HG03558 (cell line): ENCODE data around the gene BRD3.

Experiments used
- ATAC-seq: cut with Tn5 transposase; IDR thresholded peaks from one replicate; pipeline ENCODE4 v1.9.1; 2021; ENCODE audit warnings: moderate number of reproducible peaks; ENCODE audit not compliant: unreplicated experiment; ENCODE audit errors: extremely low read depth

The BRD3 gene

DNA sequence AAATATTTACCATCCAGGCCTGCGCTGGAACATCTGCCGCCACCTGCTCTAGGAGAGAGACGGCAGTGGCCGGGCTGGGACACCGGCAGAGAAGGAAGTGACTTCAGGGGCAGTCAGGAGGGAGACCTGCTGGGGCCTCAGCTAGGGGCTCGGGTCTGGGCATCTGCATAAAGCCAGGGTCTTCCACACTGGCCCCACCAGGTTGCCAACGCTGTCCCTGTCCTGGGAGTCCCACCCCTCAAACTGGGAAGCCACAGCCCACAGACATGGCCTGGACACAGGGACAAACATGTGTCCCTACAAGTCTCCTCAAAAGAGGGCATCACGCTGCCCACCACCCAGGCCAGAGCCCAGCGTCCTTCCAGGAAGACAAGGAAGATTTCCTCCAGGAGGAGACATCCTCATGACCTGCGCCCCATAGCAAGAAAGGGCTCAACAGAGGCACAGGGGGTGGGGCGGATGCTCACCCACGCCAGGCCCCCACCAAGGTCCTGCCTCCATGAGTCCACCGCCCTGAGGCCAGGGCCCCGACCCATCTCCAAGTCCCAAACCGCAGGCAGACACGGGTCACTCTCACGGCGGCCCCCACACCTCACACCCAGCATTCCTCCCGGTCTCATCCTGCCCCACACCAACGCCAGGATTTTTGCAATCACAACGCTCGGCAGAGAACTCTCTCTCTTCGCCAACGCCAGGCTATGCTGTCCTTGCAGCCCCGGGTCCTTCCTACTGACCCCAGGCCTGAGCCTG lies 84.7 kb downstream of the BRD3 start:
- no peak for ATAC-seq

DNA sequence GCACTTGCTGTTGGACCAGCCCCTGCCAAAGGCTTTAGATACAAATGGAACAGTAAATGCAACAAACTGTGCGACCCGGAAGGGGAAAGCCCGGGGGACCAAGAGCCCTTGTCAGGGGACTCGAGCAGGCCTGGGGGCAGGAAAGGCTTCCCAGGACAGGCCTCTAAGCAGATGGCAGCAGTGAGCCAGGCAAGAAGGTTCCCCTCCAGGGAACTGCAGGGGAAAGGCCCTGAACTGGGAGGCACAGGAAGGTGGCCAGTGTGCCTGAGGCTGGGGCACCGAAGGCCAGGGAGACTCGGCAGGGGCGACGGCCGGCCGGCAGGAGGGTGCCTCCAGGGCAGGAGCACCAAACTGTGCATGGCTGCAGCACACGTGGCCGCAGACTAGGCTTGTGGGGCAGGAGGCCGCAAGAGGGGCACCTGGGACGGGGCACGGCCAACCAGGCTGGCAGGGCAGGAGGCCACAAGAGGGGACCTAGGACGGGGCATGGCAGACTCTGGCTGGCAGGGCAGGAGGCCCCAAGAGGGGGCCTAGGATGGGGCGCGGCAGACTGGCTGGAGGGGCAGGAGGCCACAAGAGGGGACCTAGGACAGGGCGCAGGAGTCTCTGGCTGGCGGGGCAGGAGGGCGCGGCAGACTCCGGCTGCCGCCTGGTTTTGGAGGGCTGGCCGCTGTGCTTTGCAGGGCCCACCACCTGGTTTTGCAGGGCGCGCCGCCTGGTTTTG lies 85.7 kb downstream of the BRD3 start:
- ATAC-seq: no peak

- ATAC-seq: no peak
Measured at GRCh38 chr9:133981589-133981957, 86.3 kb downstream of the BRD3 start.

DNA sequence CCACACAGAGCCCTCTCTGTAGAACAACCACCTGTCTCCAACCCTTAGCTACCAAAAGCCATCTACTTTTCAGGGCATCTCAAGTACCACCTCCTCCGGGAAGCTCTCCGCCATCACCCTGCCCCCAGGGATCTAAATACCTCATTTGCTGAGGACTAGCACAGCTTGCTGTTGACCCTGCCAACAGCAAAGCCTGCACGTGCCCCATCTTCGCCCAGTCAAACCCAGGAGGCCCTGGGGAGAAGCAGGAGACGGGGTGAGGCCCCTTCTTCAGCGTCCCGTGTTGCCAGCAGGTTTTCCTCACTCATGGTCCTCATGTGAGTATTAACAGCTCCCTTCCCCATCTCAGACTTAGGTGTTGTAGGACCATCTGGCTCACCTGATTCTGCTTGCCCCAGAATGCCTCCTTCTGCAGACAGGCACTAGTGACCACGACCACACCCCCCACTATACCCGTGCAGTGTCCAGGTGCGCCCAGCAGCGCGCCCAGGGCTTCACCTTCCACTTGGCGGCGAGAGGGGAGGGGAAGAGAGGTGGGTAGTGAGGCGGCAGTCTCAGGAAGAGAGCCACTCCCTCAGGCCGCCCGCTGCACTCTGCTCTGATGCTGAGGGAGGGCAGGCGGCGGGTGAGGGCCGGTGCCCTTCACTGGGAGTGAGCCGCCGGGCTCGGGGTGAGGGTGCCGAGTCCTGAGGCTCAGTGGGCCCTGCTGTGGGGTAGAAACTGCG lies 86.8 kb downstream of the BRD3 start:
- ATAC-seq: no peak
